ENCODE results near the gene OR4C45.
"Not testable (repeated sequence)": the region's sequence is repeated elsewhere in the genome, so short reads cannot be mapped to it uniquely, and the experiment has no call there.

The OR4C45 gene

GRCh38 chr11:50032574-50032973, at the start of gene OR4C45:
Gene OR4C45, plus strand, starts transcription at chr11:50032874.
- DNase-seq (ENCODE audit: low read depth): no peak

DNA sequence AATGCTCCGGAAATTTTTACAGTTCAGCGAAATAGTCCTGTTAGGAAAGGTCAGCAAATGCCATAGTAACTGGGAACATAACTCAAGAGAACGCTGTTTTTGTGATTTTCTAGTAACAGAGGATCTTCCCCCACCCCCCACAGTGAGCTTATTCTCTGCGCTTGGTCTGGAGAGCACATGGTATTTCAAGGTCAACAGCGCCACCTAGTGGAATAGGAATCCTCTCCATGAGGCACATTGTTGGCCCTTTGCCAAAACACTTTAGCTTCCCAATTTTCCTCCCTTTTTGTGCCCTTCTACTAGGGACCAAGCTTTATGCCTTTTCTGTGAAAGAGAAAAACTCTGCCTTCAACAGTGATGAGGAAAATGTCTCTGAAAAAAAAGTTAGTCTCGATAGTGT, 37.1 kb upstream of the OR4C45 start:
- no peak for DNase-seq (ENCODE audit: low read depth)

- no peak for DNase-seq (ENCODE audit: low read depth)
Measured at GRCh38 chr11:50030193-50030592, 2.5 kb upstream of the OR4C45 start.

GRCh38 chr11:50036239-50036638, 3.6 kb downstream of the OR4C45 start:
- DNase-seq (ENCODE audit: low read depth): not testable (repeated sequence)

GRCh38 chr11:50037251-50037650, 4.6 kb downstream of the OR4C45 start:
- no peak for DNase-seq (ENCODE audit: low read depth)

DNA sequence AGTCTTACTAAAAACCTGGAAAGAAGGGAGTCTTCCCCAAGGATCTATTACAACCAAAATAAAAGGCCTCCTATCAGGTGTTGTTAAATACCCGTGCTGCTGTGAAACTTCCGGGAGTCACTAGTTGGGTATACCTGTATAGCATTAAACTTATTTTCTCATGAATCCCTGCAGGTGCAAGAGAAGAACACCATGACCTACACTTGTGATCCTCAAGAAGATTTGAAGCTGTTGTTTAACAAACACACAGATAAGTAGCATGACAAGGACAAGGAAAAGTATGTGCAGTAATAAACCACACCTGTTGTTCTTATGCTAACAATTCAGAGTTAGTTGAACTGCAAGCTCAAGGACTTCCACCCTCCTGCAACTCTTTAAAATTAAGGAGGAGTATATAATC, 12.0 kb downstream of the OR4C45 start:
- DNase-seq (ENCODE audit: low read depth): no peak

DNA sequence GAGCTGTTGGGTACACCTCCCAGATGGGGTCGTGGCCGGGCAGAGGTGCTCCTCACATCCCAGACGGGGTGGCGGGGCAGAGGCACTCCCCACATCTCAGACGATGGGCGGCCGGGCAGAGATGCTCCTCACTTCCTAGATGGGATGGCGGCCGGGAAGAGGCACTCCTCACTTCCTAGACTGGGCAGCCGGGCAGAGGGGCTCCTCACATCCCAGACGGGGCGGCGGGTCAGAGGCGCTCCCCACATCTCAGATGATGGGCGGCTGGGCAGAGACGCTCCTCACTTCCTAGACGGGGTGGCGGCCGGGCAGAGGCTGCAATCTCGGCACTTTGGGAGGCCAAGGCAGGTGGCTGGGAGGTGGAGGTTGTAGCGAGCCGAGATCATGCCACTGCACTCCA, 30.4 kb downstream of the OR4C45 start:
- not testable (repeated sequence) for DNase-seq (ENCODE audit: low read depth)

DNA sequence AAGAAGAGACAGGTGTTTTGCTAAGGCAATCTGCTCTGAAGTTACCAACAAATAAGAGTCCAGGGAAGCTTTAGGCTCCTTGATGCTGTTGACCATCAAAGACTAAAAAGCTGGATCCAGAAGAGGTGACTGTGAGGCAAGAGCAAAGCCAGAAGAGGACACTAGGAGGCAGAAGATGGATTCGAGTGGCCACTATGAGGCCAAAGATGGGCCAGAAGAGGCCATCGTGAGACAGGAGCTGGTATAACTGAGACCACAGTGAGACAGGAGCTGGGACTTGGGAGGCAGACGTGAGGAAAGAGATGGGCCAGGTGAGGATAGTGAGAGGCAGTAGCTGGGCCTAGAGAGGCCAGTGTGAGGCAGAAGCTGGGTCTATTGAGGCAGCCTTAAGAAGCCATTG, 37.7 kb downstream of the OR4C45 start:
- DNase-seq (ENCODE audit: low read depth): no peak

DNA sequence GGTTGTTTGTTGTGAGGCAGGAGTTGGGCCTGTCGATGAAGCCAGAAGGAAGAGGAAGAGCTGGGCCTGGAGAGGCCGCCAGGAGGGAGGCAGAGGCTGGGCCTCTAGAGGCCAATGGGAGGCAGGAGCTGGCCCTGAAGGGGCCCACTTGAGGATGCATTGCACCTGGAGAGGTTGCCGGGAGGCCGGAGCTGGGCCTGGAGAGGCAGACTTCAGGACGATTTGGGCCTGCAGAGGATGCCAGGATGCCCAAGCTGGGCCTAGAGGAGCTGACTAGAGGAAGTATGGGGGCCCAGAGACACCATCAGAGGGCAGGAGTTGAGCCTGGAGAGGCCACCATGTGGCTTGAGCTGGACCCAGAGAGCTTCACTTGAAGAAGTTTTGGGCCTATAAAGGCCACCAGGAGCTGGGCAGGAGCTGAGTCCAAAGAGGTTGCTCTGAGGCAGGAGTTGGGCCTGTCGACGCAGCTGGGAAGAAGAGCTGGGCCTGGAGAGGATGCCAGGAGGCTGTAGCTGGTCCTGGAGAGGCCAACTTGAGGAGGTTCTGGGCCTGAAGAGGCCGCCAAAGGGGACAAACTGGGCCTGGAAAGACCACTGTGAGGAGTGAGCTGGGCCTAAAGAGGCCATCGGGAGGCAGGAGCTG, 39.0 kb downstream of the OR4C45 start:
- no peak for DNase-seq (ENCODE audit: low read depth)

- DNase-seq (ENCODE audit: low read depth): no peak
Measured at GRCh38 chr11:50072226-50073112, 39.8 kb downstream of the OR4C45 start.

GRCh38 chr11:50073113-50074105, 40.7 kb downstream of the OR4C45 start:
- no peak for DNase-seq (ENCODE audit: low read depth)

GRCh38 chr11:50074161-50074560, 41.5 kb downstream of the OR4C45 start:
- no peak for DNase-seq (ENCODE audit: low read depth)

- DNase-seq (ENCODE audit: low read depth): no peak
Measured at GRCh38 chr11:50075856-50076255, 43.2 kb downstream of the OR4C45 start.

DNA sequence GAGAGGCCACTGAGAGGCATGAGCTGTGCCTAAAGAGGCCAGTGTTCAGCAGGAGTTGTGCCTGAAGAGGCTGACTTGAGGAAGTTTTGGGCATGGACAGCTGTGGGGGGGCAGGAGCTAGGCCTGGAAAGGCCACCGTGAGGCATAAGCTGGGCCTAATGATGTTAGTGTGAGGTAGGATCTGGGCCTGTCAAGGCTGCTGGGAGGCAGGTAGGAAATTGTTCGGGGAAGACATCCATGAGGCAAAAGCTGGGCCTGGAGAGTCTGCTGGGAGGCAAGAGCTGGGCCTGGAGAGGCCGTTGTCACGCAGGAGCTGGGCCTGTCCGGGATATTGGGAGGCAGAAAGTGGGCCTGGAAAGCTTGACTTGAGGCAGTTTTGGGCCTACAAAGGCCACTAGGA, 44.9 kb downstream of the OR4C45 start:
- DNase-seq (ENCODE audit: low read depth): no peak

GRCh38 chr11:50078001-50078400, 45.3 kb downstream of the OR4C45 start:
- DNase-seq (ENCODE audit: low read depth): no peak

DNA sequence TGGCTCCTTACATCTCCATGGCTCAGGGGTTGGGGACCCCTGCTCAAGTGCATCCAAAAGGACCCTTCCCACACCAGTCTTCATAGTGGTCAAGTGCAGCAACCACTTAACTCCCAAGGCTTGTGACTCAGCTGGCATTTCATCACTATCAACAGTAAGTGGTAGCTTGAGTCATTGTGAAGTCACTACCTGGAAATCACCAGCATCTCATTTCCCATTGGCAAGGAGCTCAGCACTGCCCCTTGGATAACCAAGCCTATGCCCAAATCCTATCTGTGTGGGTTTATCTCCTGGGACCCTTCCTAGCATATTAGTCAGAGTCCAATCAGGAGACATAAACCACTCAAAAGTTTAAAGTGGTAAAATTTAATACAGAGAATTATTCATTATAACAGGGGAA, 46.3 kb downstream of the OR4C45 start:
- not testable (repeated sequence) for DNase-seq (ENCODE audit: low read depth)

DNA sequence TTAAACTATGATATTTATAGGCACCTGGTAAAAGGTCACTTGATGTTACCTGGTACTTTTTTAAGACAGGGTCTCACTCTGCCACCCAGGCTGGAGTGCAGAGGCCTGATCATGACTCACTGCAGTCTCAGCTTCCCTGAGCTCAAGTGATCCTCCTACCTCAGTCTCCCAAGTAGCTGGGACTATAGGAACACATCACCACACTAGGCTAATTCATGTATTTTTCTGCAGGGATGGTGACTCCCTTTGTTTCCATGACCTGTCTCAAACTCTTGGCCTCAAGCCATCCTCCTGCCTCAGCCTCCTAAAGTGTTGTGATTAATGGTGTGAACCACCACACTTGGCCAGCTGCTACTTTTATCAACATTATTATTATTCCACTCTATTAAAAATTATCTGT, 47.6 kb downstream of the OR4C45 start:
- no peak for DNase-seq (ENCODE audit: low read depth)

All from stimulated activated CD8-positive, alpha-beta memory T cell treated with anti-CD3 and anti-CD28 coated beads, Interleukin-7, amount 100 ng/mL, for 24 hours (primary cell).